Osteocyte (in vitro differentiated cells): ENCODE data around the gene NTNG1. TPM values are rescaled to one million over a fixed set of nuclear protein-coding genes. Genes with fewer than 3 reads are reported as not detected.
A peak's percentile ranks its signal among the peaks of the same experiment; 100 is the strongest.

Source experiments
- DNase-seq: peaks from one replicate; pipeline ENCODE4 v3.0.0; 2021; ENCODE audit warnings: mixed read lengths; ENCODE audit not compliant: unreplicated experiment; ENCODE audit errors: extremely low spot score
- H3K27ac Mint-ChIP-seq: one replicate; pipeline ENCODE4 v1.8.0; 2021; ENCODE audit warnings: mild to moderate bottlenecking, mixed read lengths; ENCODE audit not compliant: unreplicated experiment
- H3K27me3 Mint-ChIP-seq: one replicate; pipeline ENCODE4 v1.8.0; 2021; ENCODE audit warnings: mixed read lengths; ENCODE audit not compliant: unreplicated experiment
- H3K36me3 Mint-ChIP-seq: one replicate; pipeline ENCODE4 v1.8.0; 2021; ENCODE audit warnings: mixed read lengths; ENCODE audit not compliant: unreplicated experiment
- H3K4me1 Mint-ChIP-seq: one replicate; pipeline ENCODE4 v1.8.0; 2021; ENCODE audit warnings: mixed read lengths; ENCODE audit not compliant: unreplicated experiment
- H3K4me3 Mint-ChIP-seq: one replicate; pipeline ENCODE4 v1.8.0; 2021; ENCODE audit warnings: mild to moderate bottlenecking, moderate library complexity, mixed read lengths; ENCODE audit not compliant: unreplicated experiment
- H3K9me3 Mint-ChIP-seq: one replicate; pipeline ENCODE4 v1.8.0; 2021; ENCODE audit warnings: mixed read lengths; ENCODE audit not compliant: unreplicated experiment
- CTCF ChIP-seq: fragments of 200-600 bp; sonication (generic); IDR thresholded peaks from 2 replicates; pipeline ENCODE4 v1.5.0; 2021; ENCODE audit warnings: antibody characterized with exemption, mild to moderate bottlenecking, moderate library complexity
- total RNA-seq: library from RNA; stranded (reverse); gene quantifications from 2 replicates; pipeline ENCODE4 v1.2.1, GENCODE V29; 2021

The NTNG1 gene
- total RNA-seq, 1 donor from 2014 or later = not detected

GRCh38 chr1:107188160-107188559 is 47.3 kb downstream of the NTNG1 start:
- H3K4me3 Mint-ChIP-seq = no peak overlapping the region
- no peak for DNase-seq
- H3K9me3 Mint-ChIP-seq = peaks cover 4% of the 10 kb centered on the region
- TF ChIP-seq CTCF = no peak
- no peaks in the 10 kb centered on the region for H3K27me3 Mint-ChIP-seq
- no peaks in the 10 kb centered on the region for H3K36me3 Mint-ChIP-seq
- no peak overlapping the region for H3K27ac Mint-ChIP-seq
- H3K4me1 Mint-ChIP-seq = no peaks in the 10 kb centered on the region

- no peaks in the 10 kb centered on the region for H3K27me3 Mint-ChIP-seq
- no peaks in the 10 kb centered on the region for H3K4me1 Mint-ChIP-seq
- TF ChIP-seq CTCF = no peak
- no peaks in the 10 kb centered on the region for H3K36me3 Mint-ChIP-seq
- no peak overlapping the region for H3K4me3 Mint-ChIP-seq
- H3K27ac Mint-ChIP-seq = no peak overlapping the region
- H3K9me3 Mint-ChIP-seq = peaks cover 4% of the 10 kb centered on the region
- DNase-seq = no peak
These were observed 53.5 kb downstream of the NTNG1 start for GRCh38 chr1:107194380-107194779.

- TF ChIP-seq CTCF = no peak
- Mint-ChIP-seq H3K27me3 (no peaks in the 10 kb centered on the region), H3K27ac (no peak overlapping the region), H3K36me3 (no peaks in the 10 kb centered on the region), H3K9me3 (no peaks in the 10 kb centered on the region), H3K4me1 (no peaks in the 10 kb centered on the region), H3K4me3 (no peak overlapping the region)
- no peak for DNase-seq
These were observed 54.6 kb downstream of the NTNG1 start for GRCh38 chr1:107195476-107195875.

- H3K36me3 Mint-ChIP-seq = no peaks in the 10 kb centered on the region
- no peak for DNase-seq
- no peak overlapping the region for H3K27ac Mint-ChIP-seq
- TF ChIP-seq CTCF = peak; percentile 31
- H3K9me3 Mint-ChIP-seq = peaks cover 5% of the 10 kb centered on the region
- H3K27me3 Mint-ChIP-seq = no peaks in the 10 kb centered on the region
- H3K4me1 Mint-ChIP-seq = no peaks in the 10 kb centered on the region
- no peak overlapping the region for H3K4me3 Mint-ChIP-seq
These were observed 56.2 kb downstream of the NTNG1 start for GRCh38 chr1:107196973-107197562.

- Mint-ChIP-seq H3K9me3 (peaks cover 9% of the 10 kb centered on the region), H3K36me3 (no peaks in the 10 kb centered on the region), H3K27me3 (no peaks in the 10 kb centered on the region), H3K4me3 (no peak overlapping the region), H3K27ac (no peak overlapping the region), H3K4me1 (no peaks in the 10 kb centered on the region)
- TF ChIP-seq CTCF = no peak
- DNase-seq = no peak
These were observed 57.7 kb downstream of the NTNG1 start for GRCh38 chr1:107198561-107198960.
